NCI-H2029 (cell line): ENCODE results near the gene CIB1.
A peak's percentile ranks its signal among the peaks of the same experiment; 100 is the strongest.

Experiments used
- DNase-seq: peaks from one replicate; lab custom pipeline; 2025; lab: John Stamatoyannopoulos, UW

The CIB1 gene

DNA sequence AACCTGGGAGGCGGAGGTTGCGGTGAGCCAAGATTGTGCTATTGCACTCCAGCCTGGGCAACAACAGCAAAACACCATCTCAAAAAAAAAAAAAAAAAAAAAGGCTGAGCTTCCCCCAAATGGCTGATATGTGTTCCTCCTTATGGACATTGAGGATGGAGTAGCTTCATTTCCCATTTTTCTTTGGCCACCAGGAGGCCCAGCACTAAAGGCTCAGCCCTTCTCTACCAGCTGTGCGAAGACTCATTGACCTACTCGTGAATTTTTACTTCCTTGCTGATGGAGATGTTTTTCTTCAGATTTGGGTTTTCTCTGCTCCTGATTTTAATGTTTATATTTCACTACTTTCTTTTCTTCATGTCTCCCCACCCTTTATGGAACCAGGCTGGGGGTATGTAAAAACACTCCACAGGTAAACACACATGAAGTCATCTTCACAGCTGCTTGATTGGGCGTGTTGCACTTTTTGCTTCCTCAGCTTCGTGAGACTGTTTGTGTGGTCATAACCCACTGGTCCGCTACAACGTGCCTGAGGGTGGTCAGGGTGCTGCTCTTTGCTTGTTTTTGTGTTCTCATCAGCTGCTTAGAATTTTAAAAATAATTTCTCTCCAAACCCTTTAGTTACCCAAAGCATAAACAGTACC lies 19.1 kb downstream of the CIB1 start:
- no peak for DNase-seq

DNA sequence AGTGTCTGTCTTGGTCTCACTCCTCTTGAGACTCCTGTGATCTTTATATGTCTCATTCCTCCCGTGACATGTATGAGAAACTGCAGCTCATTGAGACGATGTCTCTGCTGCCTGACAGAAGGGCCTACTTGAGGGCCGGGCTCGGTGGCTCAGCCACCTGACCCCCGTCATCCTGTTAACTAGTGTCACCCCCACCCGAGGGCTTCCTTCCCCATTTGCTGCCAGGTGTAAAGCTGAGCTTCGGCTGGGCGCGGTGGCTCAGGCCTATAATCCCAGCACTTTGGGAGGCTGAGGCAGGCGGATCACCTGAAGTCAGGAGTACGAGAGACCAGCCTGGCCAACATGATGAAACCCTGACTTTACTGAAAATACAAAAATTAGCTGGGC lies 19.9 kb downstream of the CIB1 start:
- no peak for DNase-seq

DNA sequence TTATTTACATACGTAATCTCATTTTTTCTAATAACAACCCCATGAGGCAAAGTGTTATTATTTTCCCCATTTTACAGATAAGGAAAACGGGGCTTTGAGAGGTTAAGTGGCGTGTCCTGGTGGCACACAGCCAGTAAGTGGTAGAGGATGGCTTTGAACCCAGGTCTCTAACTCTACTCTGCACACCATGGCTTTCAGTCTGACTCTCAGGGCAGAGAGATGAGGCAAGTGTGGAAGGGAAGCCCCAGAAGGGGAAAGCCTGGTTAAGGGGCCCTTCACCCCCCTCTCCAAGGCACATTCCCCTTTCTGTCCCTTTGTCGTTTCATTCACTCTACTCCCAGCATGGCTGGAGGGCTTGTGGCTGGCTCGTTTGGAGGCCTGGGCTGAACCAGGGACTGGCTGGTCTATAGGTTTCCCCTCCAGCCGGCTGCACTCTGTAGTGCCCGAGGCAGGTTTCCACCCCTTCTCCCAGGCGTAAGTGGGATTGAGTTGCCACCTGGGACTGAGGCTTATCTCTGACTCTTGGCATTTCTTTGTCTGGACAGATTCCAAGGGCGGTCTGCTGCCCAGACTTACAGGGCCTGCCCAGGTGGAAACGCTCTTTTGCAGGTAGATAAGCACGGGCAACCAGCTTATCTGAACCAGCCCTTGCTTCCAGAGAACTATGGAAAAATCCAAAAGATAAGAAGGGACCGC lies 20.5 kb downstream of the CIB1 start:
- no peak for DNase-seq

DNA sequence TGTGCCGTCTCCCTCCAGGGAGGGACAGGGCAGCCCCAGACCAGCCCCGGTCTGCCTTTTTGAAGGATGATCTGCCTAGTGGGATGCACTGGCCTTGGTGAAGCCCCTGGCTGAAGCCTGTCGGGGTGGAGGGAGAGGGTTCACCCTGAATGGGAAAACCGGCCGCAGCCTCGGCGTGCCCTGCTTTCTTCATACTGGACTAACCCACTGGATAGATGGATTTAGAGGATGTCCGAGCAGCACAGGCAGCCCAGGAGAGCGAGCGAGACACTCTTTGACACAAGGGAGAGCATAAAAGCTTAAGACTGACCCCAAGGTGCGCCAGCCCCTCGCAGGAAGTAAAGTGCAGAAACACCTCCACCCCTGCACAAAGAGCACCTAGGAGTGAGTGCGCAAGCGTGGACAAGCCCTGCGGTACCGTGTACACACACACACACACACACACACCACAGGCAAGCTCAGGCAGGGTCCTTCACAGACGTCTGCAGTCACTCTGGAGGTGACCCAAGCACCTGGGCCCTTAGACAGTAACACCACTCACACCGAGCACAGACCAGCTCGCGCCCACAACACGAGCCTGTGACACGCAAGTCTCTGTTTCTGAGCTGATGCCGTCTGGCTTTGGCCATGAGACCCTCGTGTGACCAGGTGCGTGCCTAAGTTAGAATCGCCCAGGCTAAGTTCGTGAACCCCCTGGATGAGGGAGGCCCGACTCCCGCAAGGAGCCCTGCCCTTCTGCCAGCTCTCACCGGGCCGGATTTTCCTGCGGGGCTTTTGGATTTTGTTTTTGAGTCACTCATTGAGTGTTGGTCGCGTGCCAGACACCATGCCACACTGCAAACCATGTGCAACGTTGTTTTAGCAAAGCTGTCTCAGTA lies 21.3 kb downstream of the CIB1 start:
- DNase-seq, result no peak

DNA sequence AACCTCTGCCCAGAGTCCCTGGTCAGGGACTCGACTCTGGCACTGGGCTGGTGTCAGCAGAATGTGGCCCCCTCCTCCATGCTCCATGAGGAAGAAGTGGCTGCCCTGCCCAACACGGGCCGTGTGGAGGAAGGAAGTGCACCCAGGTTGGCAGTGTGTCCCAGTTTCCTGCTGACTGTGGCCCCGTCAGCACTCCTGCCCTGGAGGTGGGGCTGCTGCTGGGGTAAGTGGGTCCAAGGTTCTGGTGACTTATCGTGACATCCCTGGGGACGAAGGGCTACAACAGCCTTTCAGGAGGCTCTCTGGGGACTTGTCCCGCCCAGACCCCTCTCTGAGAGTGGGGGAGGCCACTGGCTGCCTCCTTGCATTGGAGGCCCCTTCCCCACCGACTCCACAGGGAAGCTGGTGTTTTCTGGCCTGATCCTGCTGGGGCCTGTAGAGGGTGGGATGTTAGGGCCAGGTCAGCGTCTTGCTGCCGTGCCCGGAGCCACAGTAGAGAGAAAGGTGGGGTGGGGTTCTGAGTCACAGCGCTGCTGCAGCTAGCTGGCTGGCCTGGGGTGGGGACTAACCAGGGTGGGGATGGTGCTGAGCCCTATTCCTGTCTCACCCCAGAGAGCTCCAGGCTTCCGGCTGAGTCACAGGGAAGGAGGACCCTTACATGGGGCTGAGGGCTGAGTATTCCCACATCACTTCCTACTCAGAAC lies 22.1 kb downstream of the CIB1 start:
- no peak for DNase-seq

DNA sequence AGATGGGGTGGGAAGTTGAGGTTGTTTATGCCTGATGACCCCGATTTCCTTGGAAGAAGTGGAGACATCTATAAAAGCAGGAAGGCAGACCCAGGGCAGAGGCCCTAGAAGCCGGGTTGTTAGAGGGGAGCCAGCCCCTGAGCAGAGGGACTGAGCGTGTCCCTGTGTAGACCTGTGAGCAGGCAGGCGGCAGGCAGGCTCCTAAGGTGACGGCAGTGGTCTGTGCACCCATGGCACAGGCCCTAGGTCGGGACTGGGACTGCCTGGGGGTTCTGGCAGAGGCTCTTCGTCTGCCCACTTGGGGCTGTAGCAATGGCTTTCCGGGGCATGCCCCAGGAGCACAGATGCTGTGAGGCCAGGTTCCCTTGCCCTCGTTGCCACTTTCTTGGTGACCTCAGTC lies 22.7 kb downstream of the CIB1 start:
- DNase-seq, result no peak

DNA sequence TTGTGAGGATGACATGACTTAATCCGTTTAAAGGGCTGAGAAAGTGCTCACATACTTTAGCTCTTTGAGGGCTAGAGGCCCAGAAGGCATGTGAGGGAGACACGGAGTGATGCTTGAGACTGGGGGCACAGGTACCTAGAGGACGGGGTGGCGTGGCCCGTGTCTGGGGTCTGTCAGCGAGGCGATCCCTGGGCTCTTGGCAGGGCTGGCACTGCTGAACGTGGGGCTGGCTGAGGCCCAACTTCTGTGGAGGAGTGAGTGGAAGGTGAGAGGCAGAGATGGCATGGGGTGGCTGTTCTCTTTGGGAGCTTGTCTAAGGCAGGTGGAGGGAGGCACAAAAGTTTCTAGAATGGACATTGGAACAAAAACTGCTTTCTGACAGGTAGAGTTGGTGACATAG lies 23.1 kb downstream of the CIB1 start:
- no peak for DNase-seq

DNA sequence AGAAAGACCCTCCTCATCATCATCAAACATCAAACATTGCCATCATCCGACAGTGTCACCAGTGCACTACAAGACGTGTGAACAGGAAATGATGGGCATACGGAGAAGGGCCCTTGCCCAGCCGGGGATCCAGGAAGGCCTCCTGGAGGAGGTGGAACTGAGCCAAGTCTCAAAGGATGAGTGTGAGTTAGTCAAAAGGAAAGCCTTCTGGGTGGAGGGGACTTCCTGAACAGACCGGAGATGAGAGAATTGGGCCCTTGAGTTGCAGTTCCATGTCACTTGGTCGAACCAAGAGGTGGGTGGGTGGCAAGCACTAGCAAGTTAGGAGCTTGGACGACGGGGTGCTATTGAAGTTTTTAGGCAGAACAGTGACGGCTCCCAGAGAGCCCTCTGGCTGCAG lies 24.1 kb downstream of the CIB1 start:
- DNase-seq, result no peak

DNA sequence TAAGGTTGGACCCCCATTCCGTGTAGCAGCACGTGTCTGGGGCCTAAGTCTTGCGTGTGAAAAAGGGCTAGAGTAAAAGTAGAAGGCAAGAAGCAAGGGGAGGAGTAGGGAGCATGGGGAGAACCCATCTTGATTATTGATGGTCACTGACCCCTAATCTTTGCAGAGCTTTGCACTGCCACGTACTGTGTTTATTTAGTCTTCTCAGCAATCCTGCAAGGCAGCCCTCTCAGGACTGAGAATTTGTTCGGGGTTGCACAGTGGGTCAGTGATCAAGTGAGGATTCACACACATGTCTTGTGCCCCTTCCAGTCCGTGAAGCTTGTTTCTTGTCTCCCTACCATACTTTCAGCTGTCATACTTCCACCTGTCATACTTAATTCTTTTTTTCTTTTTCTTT lies 25.4 kb downstream of the CIB1 start:
- no peak for DNase-seq

DNA sequence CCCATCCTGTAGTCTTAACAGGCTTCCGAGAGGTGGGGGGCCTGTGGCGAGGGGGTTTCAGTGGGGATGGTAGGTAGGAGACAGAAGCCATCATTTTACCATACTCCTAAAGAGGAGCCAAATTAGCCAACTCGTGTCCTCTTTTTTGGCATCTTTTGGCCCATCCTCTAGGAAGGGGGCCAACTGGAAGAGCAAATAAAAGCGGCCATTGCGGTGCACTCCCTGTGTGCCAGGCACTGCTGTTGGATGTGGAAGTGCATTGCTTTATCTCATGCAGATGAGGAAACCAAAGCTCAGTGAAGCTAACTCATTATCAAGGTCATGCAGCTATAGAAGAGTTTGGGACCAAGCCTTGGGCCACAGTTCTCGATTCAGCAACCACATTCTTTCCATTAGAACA lies 26.5 kb downstream of the CIB1 start:
- no peak for DNase-seq

DNA sequence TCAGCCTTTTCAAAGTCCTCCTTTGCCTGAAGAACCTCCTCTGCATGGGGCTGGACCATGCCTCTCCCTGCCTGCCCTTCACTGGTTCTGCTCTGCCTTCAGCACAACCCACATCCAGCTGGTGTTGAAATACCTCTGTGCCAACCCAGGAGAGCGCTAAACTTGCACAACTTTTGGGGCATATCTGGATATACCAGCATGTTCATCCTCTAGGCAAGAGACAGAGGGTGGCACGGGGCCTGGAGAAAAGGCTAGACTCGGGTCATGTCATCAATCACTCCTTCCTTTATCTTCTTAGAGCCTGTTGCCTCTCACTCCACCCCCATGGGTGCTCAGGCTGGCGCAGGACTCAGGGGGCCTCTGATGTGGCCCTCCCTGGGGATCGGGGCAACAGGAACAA lies 27.9 kb downstream of the CIB1 start:
- no peak for DNase-seq

DNA sequence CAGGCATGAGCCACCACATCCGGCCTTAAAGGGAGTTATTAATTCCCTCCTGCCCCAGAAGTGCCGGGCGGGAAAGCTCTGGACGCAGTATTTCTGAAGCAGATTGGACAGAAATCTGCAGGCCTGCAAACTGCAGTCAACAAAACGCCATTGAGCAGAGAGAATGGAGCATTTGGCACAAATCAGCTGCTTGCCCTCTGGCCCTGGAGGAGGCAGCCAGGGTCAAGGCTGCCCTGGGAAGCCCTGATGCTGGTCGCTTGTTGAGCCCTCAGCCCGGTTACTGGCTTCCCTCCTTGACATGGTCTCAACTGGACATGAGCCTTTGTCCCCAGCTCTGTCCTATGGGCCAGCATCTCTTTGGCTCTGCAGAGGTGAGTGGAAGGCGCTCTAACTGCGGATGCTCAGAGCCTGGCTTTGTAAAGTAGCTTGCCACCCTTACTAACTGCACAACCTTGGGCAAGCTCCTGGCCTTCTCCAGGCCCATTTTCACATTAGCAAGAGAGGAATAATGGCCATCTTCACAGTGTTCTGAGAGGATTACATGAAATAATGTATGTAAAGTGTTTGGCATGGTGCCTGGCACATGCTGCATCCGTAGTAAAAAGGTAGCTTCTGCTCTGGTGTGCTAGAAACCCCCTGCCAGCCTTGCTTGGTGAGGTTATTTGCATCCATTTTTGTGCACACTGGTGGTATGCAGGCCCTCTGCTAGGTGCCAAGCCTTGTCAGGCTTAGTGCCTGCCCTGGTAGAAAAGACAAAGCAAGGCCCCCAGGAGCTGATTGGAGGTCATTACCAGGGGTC lies 28.5 kb downstream of the CIB1 start:
- no peak for DNase-seq

DNA sequence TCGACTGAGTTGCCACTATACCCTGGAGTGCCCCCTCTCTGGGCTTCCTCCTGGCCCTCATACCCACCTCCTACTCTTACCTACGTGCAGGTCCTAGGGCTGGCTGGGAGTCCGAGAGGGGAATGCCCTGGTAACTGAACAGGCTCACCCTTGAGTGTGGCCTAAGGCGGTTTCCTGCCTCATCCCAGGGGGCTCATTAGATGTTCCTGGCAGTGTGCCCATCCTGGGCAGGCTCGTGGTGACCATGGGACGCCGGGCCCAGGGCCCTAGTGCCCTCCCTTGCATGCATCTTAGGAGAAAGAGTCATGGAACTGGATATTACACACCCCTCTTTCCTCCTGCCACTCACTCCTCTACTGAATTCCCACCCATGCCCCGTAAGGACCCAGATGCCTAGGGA lies 29.8 kb downstream of the CIB1 start:
- DNase-seq, result no peak

DNA sequence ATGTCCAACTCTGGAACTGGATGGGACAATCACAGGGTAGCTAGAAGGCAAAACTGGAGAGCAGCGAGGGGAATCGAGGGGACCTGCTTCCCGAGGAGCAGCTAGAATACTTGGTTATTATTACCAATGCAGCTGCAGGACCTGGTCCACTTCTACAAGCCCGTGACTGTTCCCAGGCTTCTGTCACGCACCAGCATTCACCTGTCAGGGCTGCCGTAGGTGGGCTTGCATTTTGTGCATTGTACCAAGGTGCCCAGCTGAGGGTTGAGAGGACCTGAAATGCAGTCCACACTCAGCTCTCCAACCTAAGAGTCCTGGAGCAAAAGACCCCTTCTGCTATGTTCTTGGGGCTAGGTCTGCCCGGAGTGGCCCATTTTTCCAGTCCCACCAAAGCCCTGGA lies 30.3 kb downstream of the CIB1 start:
- no peak for DNase-seq

DNA sequence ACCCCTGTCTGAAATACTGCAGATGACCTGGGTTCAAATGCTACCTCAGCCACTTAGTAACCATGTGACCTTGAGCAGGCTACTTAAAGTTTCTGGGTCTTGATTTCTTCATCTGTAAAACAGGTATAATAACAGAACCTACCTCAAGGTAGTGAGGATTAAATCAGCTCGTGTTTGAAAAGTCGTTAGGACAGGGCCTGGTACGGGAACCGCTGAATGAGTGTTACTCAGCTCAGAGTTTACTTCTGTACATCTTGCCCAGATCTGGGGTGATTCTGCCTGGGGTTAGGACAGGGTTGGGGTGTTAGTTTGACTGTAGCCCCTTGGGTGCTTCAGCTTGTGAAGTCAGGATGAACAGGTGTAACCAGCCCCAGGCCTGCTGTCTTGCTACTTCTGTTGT lies 30.8 kb downstream of the CIB1 start:
- DNase-seq, result no peak

DNA sequence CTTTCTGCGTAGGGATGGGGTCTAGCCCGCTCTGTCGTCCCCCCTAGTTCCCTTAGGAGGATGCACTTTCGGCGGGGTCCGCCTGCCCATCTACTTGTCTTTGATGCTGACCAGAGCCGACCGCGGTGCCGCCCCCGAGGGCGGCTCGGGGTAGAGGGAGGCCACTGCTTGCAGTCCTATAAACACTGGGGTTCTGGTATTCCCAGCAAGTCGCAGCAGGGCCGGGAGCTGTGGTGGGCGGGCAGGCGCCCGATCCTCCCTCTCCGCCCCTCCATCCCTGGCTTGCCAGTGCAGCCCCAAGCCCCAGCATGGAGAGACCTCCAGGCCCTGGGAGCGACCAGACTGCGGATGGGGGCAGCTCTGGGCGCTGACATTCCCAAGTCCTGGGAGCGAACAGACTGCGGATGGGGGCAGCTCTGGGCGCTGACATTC lies 31.8 kb downstream of the CIB1 start:
- DNase-seq, result no peak

DNA sequence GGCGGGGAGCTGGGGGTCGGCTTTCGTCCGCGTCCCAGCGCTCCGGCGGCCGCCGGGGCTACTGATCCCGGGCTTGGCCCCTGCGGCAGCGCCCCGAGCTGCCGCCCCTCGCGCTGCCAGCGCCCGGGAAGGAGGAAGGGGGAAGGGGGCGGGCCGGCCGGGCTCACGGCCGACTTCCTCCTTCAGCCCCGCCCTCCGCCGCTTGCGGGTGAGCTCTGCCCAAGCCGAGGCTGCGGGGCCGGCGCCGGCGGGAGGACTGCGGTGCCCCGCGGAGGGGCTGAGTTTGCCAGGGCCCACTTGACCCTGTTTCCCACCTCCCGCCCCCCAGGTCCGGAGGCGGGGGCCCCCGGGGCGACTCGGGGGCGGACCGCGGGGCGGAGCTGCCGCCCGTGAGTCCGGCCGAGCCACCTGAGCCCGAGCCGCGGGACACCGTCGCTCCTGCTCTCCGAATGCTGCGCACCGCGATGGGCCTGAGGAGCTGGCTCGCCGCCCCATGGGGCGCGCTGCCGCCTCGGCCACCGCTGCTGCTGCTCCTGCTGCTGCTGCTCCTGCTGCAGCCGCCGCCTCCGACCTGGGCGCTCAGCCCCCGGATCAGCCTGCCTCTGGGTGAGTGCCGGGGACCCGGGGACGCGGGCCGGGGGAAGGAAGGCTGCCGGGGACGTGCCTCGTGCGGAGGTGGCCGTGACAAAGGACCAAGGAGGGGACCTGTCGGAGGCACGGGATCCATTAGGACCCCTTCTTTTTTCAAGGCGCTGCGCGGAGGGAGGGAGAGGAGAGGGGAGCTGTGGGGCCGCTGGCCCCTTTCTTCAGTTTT lies 32.4 kb downstream of the CIB1 start, which contains the start of gene SEMA4B:
Gene SEMA4B, plus strand, starts transcription at position 201 of the 814 bp plus-strand sequence. Its CDS starts 249 bp downstream, at position 450.
- DNase-seq, result peak; percentile 12

DNA sequence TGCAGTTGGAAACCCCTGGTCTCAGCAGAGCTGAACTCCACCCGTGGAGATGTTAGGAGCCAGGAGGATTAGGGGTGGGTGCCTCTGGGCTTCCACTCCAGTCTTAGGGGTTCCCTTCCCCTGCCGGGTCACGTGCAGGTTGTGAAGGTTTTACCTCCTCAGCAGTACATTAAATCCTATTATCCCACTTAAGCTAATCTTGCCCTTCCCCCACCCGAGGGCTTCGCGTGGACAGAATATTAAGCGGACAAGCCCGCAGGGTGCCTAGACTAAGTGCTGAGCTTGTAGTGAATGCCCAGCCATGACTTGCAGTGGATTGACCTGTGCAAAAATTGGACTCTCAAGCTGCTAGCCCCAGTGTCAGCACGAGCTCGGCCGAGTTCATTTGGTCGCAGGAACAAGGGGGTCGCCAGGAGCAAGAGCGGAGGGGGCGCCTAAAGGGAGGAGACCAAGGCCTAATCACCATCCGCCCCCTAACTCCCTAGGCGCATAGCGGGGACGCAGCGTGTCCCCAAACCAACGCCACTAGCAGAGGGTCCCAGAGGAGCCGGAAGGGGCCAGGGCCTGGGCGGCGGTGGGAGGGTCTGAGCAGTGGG lies 33.1 kb downstream of the CIB1 start:
- no peak for DNase-seq

DNA sequence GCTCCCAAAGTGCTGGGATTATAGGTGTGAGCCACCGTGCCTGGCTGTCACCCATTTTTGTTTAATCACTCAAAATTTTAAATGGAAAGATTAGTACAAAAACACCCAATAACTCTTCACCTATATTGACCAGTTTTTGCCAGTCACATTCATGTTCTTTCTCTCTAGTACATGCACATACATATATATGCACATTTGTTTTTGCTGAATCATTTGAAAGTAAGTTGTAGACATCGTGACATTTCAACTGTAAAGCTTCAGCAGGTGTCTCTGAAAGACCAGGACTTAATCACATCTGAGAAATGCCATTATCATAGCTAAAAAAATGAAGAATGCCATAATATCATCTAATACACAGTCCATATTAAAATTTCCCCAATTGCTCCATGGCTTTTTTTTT lies 39.1 kb downstream of the CIB1 start:
- no peak for DNase-seq
